Endothelial cell of umbilical vein (primary cell): ENCODE measurements around the gene BRWD1. TPM values are rescaled to one million over a fixed set of nuclear protein-coding genes. Genes with fewer than 3 reads are reported as not detected.

Experiments
- BruUV-seq: library from RNA; stranded (reverse); fragments of 400-500 nt; replicated peaks from 2 replicates; lab custom pipeline; 2021; lab: Mats Ljungman, UMichigan
- CTCF ChIA-PET: fragments of 300-600, 350-600 bp; sonication (Branson Sonifier 250); formaldehyde crosslinking; loops from one replicate; lab custom pipeline; 2021; ENCODE audit warnings: antibody characterized with exemption, inconsistent platforms; lab: Charles Lee
- POLR2A ChIA-PET: fragments of 300-600, 350-600 bp; sonication (Branson Sonifier 250); formaldehyde crosslinking; loops from one replicate; lab custom pipeline; 2021; ENCODE audit warnings: antibody characterized with exemption, inconsistent platforms; lab: Charles Lee
- DNase-seq: peaks from one replicate; pipeline ENCODE4 v3.0.0-alpha.2; 2011; ENCODE audit warnings: low read depth, low spot score
- FAIRE-seq: peaks from 2 replicates; lab custom pipeline; 2011; peaks lifted over from hg19 to GRCh38; lab: Jason Lieb, UNC
- H2AFZ ChIP-seq: 2 replicates; pipeline ENCODE4 v1.6.0; 2012; ENCODE audit warnings: low read depth, low read length, control low read depth, inconsistent platforms
- H3K27ac ChIP-seq: 2 replicates; pipeline ENCODE4 v1.5.1; 2011; ENCODE audit warnings: low read depth, mild to moderate bottlenecking, control low read depth, low read length, moderate library complexity; ENCODE audit not compliant: insufficient read depth
- H3K27me3 ChIP-seq, 2 experiments: 2 replicates each; pipeline versions ENCODE4 v1.6.0 to v1.6.1; 2011; ENCODE audit warnings: low read length in 2 of 2, mixed read lengths in 1 of 2; ENCODE audit not compliant: control insufficient read depth in 2 of 2, insufficient read depth in 2 of 2
- H3K36me3 ChIP-seq, 2 experiments: 2 replicates in 1 of 2; 3 replicates in 1 of 2; pipeline ENCODE4 v1.5.1; 2011; ENCODE audit warnings: low read length in 2 of 2, mild to moderate bottlenecking in 1 of 2, moderate library complexity in 1 of 2; ENCODE audit not compliant: control insufficient read depth in 2 of 2, insufficient read depth in 2 of 2; ENCODE audit errors: extremely low read depth in 1 of 2
- H3K4me1 ChIP-seq: 3 replicates; pipeline ENCODE4 v1.5.1; 2011; ENCODE audit warnings: mild to moderate bottlenecking, low read length; ENCODE audit not compliant: control insufficient read depth, insufficient read depth; ENCODE audit errors: extremely low read depth
- H3K4me2 ChIP-seq: 2 replicates; pipeline ENCODE4 v1.6.1; 2011; ENCODE audit warnings: low read length, control low read depth, mixed read lengths; ENCODE audit not compliant: insufficient read depth
- H3K4me3 ChIP-seq, 3 experiments: fragments of 200-600 bp in 1 of 3; sonication (generic), shearing (Covaris generic) in 1 of 3; replicated peaks in 1 of 3; 2 replicates each; pipeline ENCODE4 v1.5.1; 2011 to 2016; ENCODE audit warnings: control low read depth in 3 of 3, low read length in 3 of 3, mild to moderate bottlenecking in 2 of 3, inconsistent platforms in 1 of 3, low read depth in 1 of 3, moderate library complexity in 1 of 3; ENCODE audit not compliant: insufficient read depth in 1 of 3
- H3K79me2 ChIP-seq: 2 replicates; pipeline ENCODE4 v1.6.0; 2012; ENCODE audit warnings: low read length, inconsistent platforms; ENCODE audit not compliant: control insufficient read depth, insufficient read depth
- H3K9ac ChIP-seq: replicated peaks from 2 replicates; pipeline ENCODE3; 2011; ENCODE audit warnings: low read length, control low read depth; ENCODE audit not compliant: insufficient read depth; ENCODE audit errors: extremely low read depth
- H3K9me1 ChIP-seq: replicated peaks from 3 replicates; pipeline ENCODE4 v1.6.0; 2011; ENCODE audit warnings: mild to moderate bottlenecking, low read length; ENCODE audit not compliant: control insufficient read depth, insufficient read depth; ENCODE audit errors: extremely low read depth
- H3K9me3 ChIP-seq: replicated peaks from 2 replicates; pipeline ENCODE4 v1.5.1; 2012; ENCODE audit warnings: low read length, inconsistent platforms; ENCODE audit not compliant: control insufficient read depth, insufficient read depth
- H4K20me1 ChIP-seq: replicated peaks from 2 replicates; pipeline ENCODE3; 2011; ENCODE audit warnings: mild to moderate bottlenecking, low read length; ENCODE audit not compliant: control insufficient read depth, insufficient read depth; ENCODE audit errors: extremely low read depth
- EZH2 ChIP-seq: IDR thresholded peaks from 2 replicates; pipeline ENCODE4 v1.6.1; 2012; ENCODE audit warnings: borderline replicate concordance, low read depth, mild to moderate bottlenecking, moderate library complexity, low read length, inconsistent platforms; ENCODE audit not compliant: severe bottlenecking
- GATA2 ChIP-seq: IDR thresholded peaks from 2 replicates; pipeline ENCODE4 v1.7.0; 2011; ENCODE audit warnings: low read depth, mild to moderate bottlenecking, moderate library complexity, mixed read lengths, low read length; ENCODE audit not compliant: insufficient read length, insufficient read depth
- JUN ChIP-seq: IDR thresholded peaks from 2 replicates; pipeline ENCODE4 v1.6.1; 2011; ENCODE audit warnings: borderline replicate concordance, low read depth; ENCODE audit not compliant: insufficient read length, insufficient read depth
- MYC ChIP-seq: IDR thresholded peaks from one replicate; pipeline ENCODE4 v1.6.1; 2011; ENCODE audit warnings: mild to moderate bottlenecking, low read depth, low read length
- POLR2A ChIP-seq: IDR thresholded peaks from 2 replicates; pipeline ENCODE4 v1.6.1; 2012; ENCODE audit warnings: low read depth, mild to moderate bottlenecking, control low read depth, low read length
- POLR2AphosphoS5 ChIP-seq: IDR thresholded peaks from 2 replicates; pipeline ENCODE4 v1.6.1; 2012; ENCODE audit warnings: low read depth, mild to moderate bottlenecking, control low read depth, low read length, moderate library complexity; ENCODE audit not compliant: insufficient read depth
- dilution Hi-C: fragments of 300-500 bp; cut with MboI; formaldehyde crosslinking; loops from one replicate; pipeline ENCODE4 v1.15.0; 2019; ENCODE audit warnings: low sequenced_read_pairs; ENCODE audit not compliant: extremely low pct_ligation_motif_present
- intact Hi-C: fragments of 100-400 bp; cut with micrococcal nuclease; formaldehyde crosslinking; loops from one replicate; pipeline ENCODE4 v1.10.0; 2022
- polyA plus RNA-seq, 4 experiments: library from polyadenylated mRNA; depleted of rRNA in 3 of 4; stranded (reverse) in 3 of 4; unstranded in 1 of 4; fragments of >200 nt; gene quantifications; 2 replicates each; pipeline versions ENCODE4 v1.2.1 to v1.2.3, GENCODE V29; 2011 to 2012; ENCODE audit warnings: missing spikeins in 1 of 4
- total RNA-seq: library from RNA; stranded (reverse); gene quantifications from 2 replicates; pipeline ENCODE4 v1.2.3, GENCODE V29; 2021
- TF ChIP-seq, protein P1 (sequence below), 2 donors: IDR thresholded peaks; 1 replicate in 1 of 2; 2 replicates in 1 of 2; pipeline ENCODE4 v1.5.1; 2011; ENCODE audit warnings: low read length in 2 of 2, mild to moderate bottlenecking in 2 of 2, moderate library complexity in 2 of 2, control low read depth in 1 of 2, inconsistent platforms in 1 of 2, low read depth in 1 of 2; ENCODE audit not compliant: insufficient read depth in 1 of 2; ENCODE audit errors: extremely low read depth in 1 of 2
- TF ChIP-seq, protein P2 (sequence below): IDR thresholded peaks from 2 replicates; pipeline ENCODE4 v1.6.1; 2011; ENCODE audit not compliant: insufficient read depth, insufficient read length

The BRWD1 gene
- total and polyA plus RNA-seq, 2 donors (not counting 3 experiments of a cell fraction or from before 2014, with no cell fraction given) = 6.1 to 33.2 TPM

DNA sequence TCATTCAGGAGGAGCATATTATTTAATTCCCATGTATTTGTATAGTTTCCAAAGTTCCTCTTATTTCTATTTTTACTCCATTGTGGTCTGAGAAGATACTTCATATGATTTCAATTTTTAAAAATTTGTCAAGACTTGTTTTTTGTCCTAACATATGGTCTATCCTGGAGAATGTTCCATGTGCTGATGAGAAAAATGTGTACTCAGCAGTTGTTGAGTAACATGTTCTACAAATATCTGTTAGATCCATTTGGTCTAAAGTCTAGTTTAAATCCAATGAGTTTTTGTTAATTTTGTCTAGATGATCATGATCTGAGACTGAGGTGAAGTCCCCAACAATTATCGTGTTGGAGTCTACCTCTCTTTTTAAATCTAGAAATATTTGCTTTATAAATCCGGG, 144.6 kb downstream of the BRWD1 start:
- Histone ChIP-seq H3K4me1 (no peaks in the 10 kb centered on the region), H3K9ac (no peak overlapping the region), H3K9me3 (no peaks in the 10 kb centered on the region), H3K4me2 (no peak overlapping the region), H4K20me1 (no peaks in the 10 kb centered on the region), H3K27ac (no peak overlapping the region), H3K27me3 (no peaks in the 10 kb centered on the region), H3K9me1 (no peaks in the 10 kb centered on the region), H2AFZ (no peak overlapping the region), H3K79me2 (no peaks in the 10 kb centered on the region), H3K36me3 (peaks cover 0 to 10% of the 10 kb centered on the region in 2 experiments), H3K4me3 (no peak overlapping the region)
- TF ChIP-seq GATA2 (no peak), POLR2A (no peak), POLR2AphosphoS5 (no peak), EZH2 (no peak), MYC (no peak), JUN (no peak)
- TF ChIP-seq, protein P1, sequence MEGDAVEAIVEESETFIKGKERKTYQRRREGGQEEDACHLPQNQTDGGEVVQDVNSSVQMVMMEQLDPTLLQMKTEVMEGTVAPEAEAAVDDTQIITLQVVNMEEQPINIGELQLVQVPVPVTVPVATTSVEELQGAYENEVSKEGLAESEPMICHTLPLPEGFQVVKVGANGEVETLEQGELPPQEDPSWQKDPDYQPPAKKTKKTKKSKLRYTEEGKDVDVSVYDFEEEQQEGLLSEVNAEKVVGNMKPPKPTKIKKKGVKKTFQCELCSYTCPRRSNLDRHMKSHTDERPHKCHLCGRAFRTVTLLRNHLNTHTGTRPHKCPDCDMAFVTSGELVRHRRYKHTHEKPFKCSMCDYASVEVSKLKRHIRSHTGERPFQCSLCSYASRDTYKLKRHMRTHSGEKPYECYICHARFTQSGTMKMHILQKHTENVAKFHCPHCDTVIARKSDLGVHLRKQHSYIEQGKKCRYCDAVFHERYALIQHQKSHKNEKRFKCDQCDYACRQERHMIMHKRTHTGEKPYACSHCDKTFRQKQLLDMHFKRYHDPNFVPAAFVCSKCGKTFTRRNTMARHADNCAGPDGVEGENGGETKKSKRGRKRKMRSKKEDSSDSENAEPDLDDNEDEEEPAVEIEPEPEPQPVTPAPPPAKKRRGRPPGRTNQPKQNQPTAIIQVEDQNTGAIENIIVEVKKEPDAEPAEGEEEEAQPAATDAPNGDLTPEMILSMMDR (IDR thresholded peaks at IDR 0.05; ENCODE audit: extremely low read depth in 1 of 2, insufficient read depth in 1 of 2, low read depth in 1 of 2, low read length in 2 of 2) = no peak
- TF ChIP-seq, protein P2, sequence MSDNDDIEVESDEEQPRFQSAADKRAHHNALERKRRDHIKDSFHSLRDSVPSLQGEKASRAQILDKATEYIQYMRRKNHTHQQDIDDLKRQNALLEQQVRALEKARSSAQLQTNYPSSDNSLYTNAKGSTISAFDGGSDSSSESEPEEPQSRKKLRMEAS = no peak
- dilution Hi-C loops (loop anchor here (25.0 kb wide), 1 partner anchor 431 kb away; no protein-coding TSS in a partner anchor), intact Hi-C loops (no loop called here)
- no peak for FAIRE-seq
- POLR2A ChIA-PET = no interaction called here
- no peak for DNase-seq
- no TSS peak for BruUV-seq
- CTCF ChIA-PET = interaction anchor here (1.6 kb wide), 1 partner anchor 8 kb away, joined by 6 read pairs; no protein-coding TSS in a partner anchor
